ENCODE measurements around the gene TMED9.

The TMED9 gene

DNA sequence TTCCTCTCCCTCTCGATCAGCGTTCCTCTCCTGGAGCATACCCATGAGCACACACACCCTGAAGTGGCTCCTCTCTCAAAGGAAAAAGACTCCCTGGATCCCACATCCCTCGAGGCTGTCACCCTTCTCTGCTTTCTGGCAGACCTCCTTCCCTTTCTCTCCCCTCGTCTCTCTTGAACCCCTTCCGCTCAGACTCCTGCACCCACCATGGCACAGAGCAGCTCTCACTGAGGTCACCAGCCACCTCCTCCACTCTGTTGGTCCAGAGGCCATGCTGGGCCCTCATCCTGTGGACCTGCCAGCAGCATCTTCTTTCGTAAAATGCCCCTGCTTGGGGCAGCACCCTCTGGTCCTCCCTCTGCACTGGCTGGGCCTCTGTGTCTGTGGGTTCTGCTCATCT lies 13.7 kb downstream of the TMED9 start:
- no peak overlapping the region for H3K4me3 ChIP-seq (ENCODE audit: low read length)
- no peaks in the 10 kb centered on the region for H3F3A ChIP-seq (ENCODE audit: insufficient read depth, low read length)
- H3K9me2 ChIP-seq (replicated peaks; ENCODE audit: insufficient read depth, low read length): no peaks in the 10 kb centered on the region
- TF ChIP-seq EZH2 (optimal IDR thresholded peaks at IDR 0.05; ENCODE audit: low read depth, low read length) (no peak), EZH2phosphoT487 (IDR thresholded peaks at IDR 0.05; ENCODE audit: low read length) (no peak)
- TF ChIP-seq, protein P1, sequence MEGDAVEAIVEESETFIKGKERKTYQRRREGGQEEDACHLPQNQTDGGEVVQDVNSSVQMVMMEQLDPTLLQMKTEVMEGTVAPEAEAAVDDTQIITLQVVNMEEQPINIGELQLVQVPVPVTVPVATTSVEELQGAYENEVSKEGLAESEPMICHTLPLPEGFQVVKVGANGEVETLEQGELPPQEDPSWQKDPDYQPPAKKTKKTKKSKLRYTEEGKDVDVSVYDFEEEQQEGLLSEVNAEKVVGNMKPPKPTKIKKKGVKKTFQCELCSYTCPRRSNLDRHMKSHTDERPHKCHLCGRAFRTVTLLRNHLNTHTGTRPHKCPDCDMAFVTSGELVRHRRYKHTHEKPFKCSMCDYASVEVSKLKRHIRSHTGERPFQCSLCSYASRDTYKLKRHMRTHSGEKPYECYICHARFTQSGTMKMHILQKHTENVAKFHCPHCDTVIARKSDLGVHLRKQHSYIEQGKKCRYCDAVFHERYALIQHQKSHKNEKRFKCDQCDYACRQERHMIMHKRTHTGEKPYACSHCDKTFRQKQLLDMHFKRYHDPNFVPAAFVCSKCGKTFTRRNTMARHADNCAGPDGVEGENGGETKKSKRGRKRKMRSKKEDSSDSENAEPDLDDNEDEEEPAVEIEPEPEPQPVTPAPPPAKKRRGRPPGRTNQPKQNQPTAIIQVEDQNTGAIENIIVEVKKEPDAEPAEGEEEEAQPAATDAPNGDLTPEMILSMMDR (IDR thresholded peaks at IDR 0.05; ENCODE audit: low read length): no peak
- DNase-seq: no peak
- H3K27me3 ChIP-seq (replicated peaks; ENCODE audit: insufficient read depth, low read length): no peaks in the 10 kb centered on the region
- H3K79me2 ChIP-seq (ENCODE audit: low read length): peaks cover 9% of the 10 kb centered on the region
- no peak overlapping the region for H3K27ac ChIP-seq (ENCODE audit: low read length)
- H3K9me3 ChIP-seq (replicated peaks; ENCODE audit: insufficient read depth, low read length): no peaks in the 10 kb centered on the region
- peaks cover 3% of the 10 kb centered on the region for H3K4me1 ChIP-seq (ENCODE audit: low read length)
- no peak overlapping the region for H2AFZ ChIP-seq (ENCODE audit: low read length)
- no peak overlapping the region for H3K4me2 ChIP-seq (ENCODE audit: low read depth, low read length)
- no peaks in the 10 kb centered on the region for H4K20me1 ChIP-seq (ENCODE audit: insufficient read depth, low read length)
- no peak overlapping the region for H3K9ac ChIP-seq (ENCODE audit: low read length)
- H3K36me3 ChIP-seq (replicated peaks; ENCODE audit: insufficient read depth, low read length): no peaks in the 10 kb centered on the region

DNA sequence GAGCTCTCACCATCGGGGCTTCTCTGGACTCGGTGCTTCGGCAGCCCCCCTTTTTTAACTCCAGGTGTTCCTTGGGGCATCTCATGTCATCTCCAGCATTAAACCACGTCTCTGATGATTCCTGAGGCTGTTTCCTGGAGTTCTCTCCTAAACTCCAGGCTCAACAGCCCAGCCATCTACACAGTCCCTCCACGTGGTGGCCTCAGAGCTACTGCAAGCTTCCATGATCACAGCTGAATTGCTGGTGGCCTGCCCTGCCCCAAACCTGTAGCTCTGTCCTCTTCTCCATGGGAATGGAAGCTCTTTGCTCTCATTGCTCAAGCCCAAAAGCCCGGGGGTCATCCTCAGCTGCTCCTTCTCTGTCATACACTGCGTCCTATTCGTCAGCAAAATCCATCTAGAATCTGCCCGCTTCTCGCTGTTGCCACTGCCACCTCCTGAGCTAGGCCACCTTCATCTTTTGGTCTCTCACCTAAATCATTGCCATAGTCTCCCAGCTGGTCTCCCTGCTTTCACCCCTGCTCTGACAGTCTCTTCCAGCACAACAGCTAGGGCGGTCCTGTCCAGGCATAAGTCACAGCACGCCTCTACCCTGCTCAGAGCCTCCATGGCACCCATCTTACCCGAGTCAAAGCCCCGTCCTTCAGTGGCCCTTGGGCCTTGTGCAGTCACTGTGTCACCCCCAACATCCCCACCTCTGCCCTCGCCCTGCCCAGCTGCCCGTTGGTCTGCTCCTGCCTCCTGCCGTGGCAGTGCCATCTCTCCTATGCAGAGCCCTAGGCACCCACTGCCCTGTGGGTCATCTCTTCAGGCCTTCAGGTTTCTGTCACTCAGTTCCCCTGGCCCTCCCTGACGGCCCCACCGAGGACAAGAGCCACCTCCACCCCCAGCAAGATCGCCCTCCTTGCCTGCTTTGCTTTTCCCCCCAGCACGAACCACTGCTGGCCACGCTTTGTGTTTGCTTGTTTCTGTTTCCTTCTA lies 14.4 kb downstream of the TMED9 start:
- H4K20me1 ChIP-seq (ENCODE audit: insufficient read depth, low read length): no peaks in the 10 kb centered on the region
- DNase-seq: no peak
- peaks cover 2% of the 10 kb centered on the region; the same call in 1 of the 2 replicates for H3K79me2 ChIP-seq (ENCODE audit: low read length)
- H3K9me3 ChIP-seq (replicated peaks; ENCODE audit: insufficient read depth, low read length): no peaks in the 10 kb centered on the region
- H3K4me3 ChIP-seq (ENCODE audit: low read length): no peak overlapping the region
- no peak overlapping the region for H3K4me2 ChIP-seq (ENCODE audit: low read depth, low read length)
- no peaks in the 10 kb centered on the region for H3K9me2 ChIP-seq (replicated peaks; ENCODE audit: insufficient read depth, low read length)
- H3F3A ChIP-seq (ENCODE audit: insufficient read depth, low read length): no peaks in the 10 kb centered on the region
- no peak overlapping the region for H2AFZ ChIP-seq (ENCODE audit: low read length)
- H3K36me3 ChIP-seq (replicated peaks; ENCODE audit: insufficient read depth, low read length): no peaks in the 10 kb centered on the region
- no peak for TF ChIP-seq EZH2 (optimal IDR thresholded peaks at IDR 0.05; ENCODE audit: low read depth, low read length)
- no peak for TF ChIP-seq EZH2phosphoT487 (IDR thresholded peaks at IDR 0.05; ENCODE audit: low read length)
- TF ChIP-seq, protein P1 (IDR thresholded peaks at IDR 0.05; ENCODE audit: low read length): no peak
- H3K27ac ChIP-seq (ENCODE audit: low read length): no peak overlapping the region
- no peak overlapping the region for H3K9ac ChIP-seq (ENCODE audit: low read length)
- no peaks in the 10 kb centered on the region for H3K27me3 ChIP-seq (replicated peaks; ENCODE audit: insufficient read depth, low read length)
- H3K4me1 ChIP-seq (ENCODE audit: low read length): no peaks in the 10 kb centered on the region

DNA sequence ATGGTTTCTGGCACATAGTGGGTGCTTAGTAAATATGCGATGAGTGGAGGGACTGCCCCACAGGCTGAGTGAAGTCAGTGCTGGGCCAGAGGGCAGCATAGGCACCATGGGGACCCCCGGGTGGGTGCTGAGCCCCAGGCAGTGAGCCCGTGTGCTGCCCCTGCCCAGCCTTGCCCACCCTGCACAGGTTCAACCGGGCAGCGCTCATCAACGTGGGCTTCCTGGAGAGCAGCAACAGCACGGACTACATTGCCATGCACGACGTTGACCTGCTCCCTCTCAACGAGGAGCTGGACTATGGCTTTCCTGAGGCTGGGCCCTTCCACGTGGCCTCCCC lies 15.1 kb downstream of the TMED9 start:
- no peaks in the 10 kb centered on the region for H3K9me3 ChIP-seq (replicated peaks; ENCODE audit: insufficient read depth, low read length)
- TF ChIP-seq, protein P1 (IDR thresholded peaks at IDR 0.05; ENCODE audit: low read length): no peak
- no peak for TF ChIP-seq EZH2phosphoT487 (IDR thresholded peaks at IDR 0.05; ENCODE audit: low read length)
- no peak for TF ChIP-seq EZH2 (optimal IDR thresholded peaks at IDR 0.05; ENCODE audit: low read depth, low read length)
- H2AFZ ChIP-seq (ENCODE audit: low read length): no peak overlapping the region
- no peaks in the 10 kb centered on the region for H3K9me2 ChIP-seq (replicated peaks; ENCODE audit: insufficient read depth, low read length)
- DNase-seq: no peak
- H3K27ac ChIP-seq (ENCODE audit: low read length): no peak overlapping the region
- H3K4me3 ChIP-seq (ENCODE audit: low read length): no peak overlapping the region
- H3K4me1 ChIP-seq (ENCODE audit: low read length): no peaks in the 10 kb centered on the region
- H3K36me3 ChIP-seq (replicated peaks; ENCODE audit: insufficient read depth, low read length): no peaks in the 10 kb centered on the region
- H3K4me2 ChIP-seq (ENCODE audit: low read depth, low read length): no peak overlapping the region
- H3K79me2 ChIP-seq (ENCODE audit: low read length): no peaks in the 10 kb centered on the region
- H3K9ac ChIP-seq (ENCODE audit: low read length): no peak overlapping the region
- H3F3A ChIP-seq (ENCODE audit: insufficient read depth, low read length): no peaks in the 10 kb centered on the region
- no peaks in the 10 kb centered on the region for H4K20me1 ChIP-seq (ENCODE audit: insufficient read depth, low read length)
- no peaks in the 10 kb centered on the region for H3K27me3 ChIP-seq (replicated peaks; ENCODE audit: insufficient read depth, low read length)
